IMR-90 (cell line): ENCODE measurements around the gene SYTL1.

Experiments used
- BHLHE40 ChIP-seq: fragments of 150-350 bp; IDR thresholded peaks from 2 replicates; pipeline ENCODE4 v1.6.1; 2016; ENCODE audit warnings: mild to moderate bottlenecking, low read depth, low read length
- CEBPB ChIP-seq: IDR thresholded peaks from 2 replicates; pipeline ENCODE4 v1.6.1; 2012; ENCODE audit warnings: low read depth, low read length, improper control_type of control experiment
- FOS ChIP-seq: fragments of 150-350 bp; IDR thresholded peaks from 2 replicates; pipeline ENCODE4 v1.6.1; 2016; ENCODE audit warnings: low read depth, low read length
- MXI1 ChIP-seq: IDR thresholded peaks from 2 replicates; pipeline ENCODE4 v1.6.1; 2012; ENCODE audit warnings: low read depth, mild to moderate bottlenecking, low read length, moderate library complexity, borderline replicate concordance
- POLR2A ChIP-seq: IDR thresholded peaks from 2 replicates; pipeline ENCODE4 v1.6.1; 2012; ENCODE audit warnings: mild to moderate bottlenecking, low read depth, low read length
- RFX5 ChIP-seq: IDR thresholded peaks from 2 replicates; pipeline ENCODE4 v1.8.0; 2012; ENCODE audit warnings: low read depth, mild to moderate bottlenecking, low read length, moderate library complexity
- SMC3 ChIP-seq: fragments of 150-350 bp; IDR thresholded peaks from 2 replicates; pipeline ENCODE4 v1.6.1; 2016; ENCODE audit warnings: low read depth, mild to moderate bottlenecking, antibody characterized with exemption, low read length, moderate library complexity
- TF ChIP-seq, protein P1 (sequence below): conservative IDR thresholded peaks from 2 replicates; pipeline ENCODE4 v1.5.1; 2012; ENCODE audit warnings: mild to moderate bottlenecking, low read depth, low read length, improper control_type of control experiment
- TF ChIP-seq, protein P2 (sequence below): fragments of 150-350 bp; IDR thresholded peaks from 2 replicates; pipeline ENCODE4 v1.6.1; 2017; ENCODE audit warnings: mild to moderate bottlenecking, antibody characterized with exemption, low read length, low read depth

DNA sequence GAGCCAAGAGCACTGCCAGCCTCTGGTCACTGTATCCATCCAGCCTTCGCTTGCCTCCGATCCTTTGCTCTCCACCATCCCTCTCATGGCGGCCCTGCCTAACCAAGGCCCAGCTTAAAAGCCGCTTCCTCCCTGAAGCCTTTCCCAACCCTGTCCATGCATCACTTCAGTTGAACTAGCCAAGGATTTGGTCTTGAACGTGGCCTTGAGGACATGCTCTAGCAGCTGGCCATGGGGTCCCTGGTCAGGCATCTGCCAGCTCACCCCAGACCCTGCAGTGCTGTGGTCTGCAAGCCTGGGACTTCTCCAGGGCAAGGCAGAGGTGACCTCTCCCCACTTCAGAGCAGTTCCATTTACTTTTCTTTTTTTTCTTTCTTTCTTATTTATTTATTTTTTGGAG, 5.1 kb upstream of the SYTL1 start:
- TF ChIP-seq POLR2A (no peak), FOS (no peak), MXI1 (no peak), BHLHE40 (no peak), RFX5 (no peak), SMC3 (no peak), CEBPB (no peak)
- TF ChIP-seq, protein P1, sequence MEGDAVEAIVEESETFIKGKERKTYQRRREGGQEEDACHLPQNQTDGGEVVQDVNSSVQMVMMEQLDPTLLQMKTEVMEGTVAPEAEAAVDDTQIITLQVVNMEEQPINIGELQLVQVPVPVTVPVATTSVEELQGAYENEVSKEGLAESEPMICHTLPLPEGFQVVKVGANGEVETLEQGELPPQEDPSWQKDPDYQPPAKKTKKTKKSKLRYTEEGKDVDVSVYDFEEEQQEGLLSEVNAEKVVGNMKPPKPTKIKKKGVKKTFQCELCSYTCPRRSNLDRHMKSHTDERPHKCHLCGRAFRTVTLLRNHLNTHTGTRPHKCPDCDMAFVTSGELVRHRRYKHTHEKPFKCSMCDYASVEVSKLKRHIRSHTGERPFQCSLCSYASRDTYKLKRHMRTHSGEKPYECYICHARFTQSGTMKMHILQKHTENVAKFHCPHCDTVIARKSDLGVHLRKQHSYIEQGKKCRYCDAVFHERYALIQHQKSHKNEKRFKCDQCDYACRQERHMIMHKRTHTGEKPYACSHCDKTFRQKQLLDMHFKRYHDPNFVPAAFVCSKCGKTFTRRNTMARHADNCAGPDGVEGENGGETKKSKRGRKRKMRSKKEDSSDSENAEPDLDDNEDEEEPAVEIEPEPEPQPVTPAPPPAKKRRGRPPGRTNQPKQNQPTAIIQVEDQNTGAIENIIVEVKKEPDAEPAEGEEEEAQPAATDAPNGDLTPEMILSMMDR: no peak
- TF ChIP-seq, protein P2, sequence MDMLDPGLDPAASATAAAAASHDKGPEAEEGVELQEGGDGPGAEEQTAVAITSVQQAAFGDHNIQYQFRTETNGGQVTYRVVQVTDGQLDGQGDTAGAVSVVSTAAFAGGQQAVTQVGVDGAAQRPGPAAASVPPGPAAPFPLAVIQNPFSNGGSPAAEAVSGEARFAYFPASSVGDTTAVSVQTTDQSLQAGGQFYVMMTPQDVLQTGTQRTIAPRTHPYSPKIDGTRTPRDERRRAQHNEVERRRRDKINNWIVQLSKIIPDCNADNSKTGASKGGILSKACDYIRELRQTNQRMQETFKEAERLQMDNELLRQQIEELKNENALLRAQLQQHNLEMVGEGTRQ: no peak
